GM19099 (cell line): ENCODE data around the gene EFCAB6.

Experiments
- POLR2A ChIP-seq: IDR thresholded peaks from 3 replicates; pipeline ENCODE4 v1.6.1; 2011; ENCODE audit warnings: low read depth; ENCODE audit not compliant: insufficient read length; ENCODE audit errors: extremely low read depth

Gene EFCAB6

DNA sequence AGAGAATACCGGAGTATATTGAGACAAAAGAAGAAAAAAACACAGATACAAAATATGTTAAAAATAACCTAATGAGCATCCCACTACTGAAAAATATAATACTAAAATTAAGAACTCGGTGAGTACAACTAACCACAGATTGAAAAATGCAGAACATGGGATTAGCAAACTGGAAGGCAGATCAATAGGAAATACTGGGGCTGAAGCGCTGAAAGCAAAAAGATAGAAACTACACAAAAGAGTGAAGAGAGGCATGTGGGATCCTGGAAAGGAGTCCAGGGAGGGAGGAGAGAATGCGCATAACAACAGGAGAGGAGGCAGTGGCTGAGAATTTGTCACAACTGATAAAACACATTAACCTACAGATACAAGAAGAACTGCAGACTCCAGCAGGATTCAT lies 159.3 kb downstream of the EFCAB6 start:
- no peak for TF ChIP-seq POLR2A

DNA sequence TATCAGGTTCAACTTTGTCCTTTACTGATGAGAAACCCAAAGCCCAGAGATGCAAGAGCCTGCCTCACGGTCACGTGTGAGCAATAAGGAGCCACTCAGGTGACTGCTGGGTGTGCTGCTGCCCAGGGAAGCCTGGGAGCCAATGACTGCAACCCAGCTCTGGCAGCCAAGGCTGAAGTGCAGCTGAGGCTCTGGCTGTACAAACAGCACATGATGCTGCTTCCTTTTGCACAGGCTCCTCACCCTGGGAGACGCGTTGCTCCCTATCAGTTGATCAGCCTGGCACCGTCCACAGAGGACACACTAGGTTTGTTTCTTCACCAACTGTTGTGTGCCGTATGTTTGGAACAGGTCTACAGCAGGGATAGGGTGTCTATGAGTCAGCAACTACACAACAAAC lies 168.7 kb downstream of the EFCAB6 start:
- TF ChIP-seq POLR2A = no peak

DNA sequence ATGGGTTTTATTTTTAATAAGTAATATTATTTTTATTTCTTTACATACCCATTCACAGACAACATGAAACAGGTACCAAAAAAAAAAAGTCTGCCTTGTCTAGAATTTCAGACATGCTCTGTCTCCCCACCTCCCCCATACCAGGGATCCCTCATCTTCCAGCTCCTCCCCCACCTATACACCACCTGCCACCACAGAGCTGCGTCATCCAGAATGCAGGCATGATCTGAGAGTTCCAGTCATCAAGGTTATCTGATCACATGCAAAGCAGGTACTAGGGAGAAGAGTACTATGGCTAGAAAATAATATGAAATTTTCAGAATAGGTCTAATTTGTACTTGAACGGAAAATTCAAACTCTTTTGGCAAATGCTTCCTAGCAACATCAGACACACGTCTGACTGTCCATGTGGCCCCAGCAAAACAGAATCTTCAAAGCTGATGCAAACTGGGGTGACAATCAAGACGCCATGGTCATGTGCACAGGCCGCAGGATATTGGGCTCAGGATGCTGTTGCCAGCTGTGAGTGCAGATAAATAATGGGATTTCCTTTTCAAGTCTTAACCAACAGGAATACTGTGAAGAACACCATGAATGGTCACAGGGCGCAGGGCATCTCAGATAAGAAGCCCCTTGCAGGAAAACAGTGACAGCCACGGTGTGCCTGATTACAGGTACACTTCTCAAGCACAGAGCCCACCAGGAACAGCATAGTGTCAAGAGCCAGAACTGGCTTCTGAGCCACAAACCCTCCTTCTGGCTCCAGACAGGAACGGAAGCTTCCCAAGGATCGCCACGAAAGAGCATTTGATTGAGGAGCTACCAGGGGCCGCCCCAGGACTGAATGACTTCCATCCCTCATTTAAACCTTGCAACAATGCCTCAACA lies 169.5 kb downstream of the EFCAB6 start:
- no peak for TF ChIP-seq POLR2A

DNA sequence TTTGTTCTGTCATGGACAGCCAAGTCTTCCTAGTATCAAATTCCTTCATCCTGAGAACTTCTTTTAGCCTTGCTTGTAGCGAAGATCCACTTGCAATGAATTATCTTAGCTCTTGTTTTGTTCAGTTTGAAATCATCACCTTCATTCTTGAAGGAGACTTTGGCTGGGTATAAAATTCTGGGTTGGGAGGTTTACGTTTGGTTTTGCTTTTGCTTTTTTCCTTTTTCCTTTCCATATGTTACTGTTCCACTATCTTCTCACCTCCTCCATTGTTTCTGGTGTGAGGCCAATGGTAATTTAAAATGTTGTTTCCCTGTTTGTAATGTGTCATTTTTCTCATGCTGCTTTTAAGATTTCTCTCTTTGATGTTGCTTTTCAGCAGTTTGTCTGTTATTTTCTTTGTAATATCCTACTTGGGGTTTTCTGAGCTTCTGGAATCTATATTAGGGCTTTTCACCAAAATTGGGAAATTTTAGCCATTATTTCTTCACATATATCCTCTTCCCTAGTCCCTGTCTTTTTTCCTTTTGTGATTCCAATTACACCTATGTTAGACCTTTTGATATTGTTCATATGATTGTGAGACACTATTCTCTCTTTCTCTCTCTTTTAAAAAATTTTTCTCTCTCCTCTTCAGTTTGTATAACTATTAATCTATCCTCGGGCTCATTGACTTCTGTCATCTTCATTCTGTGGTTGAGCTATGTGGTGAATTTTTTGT lies 172.7 kb downstream of the EFCAB6 start:
- no peak for TF ChIP-seq POLR2A

DNA sequence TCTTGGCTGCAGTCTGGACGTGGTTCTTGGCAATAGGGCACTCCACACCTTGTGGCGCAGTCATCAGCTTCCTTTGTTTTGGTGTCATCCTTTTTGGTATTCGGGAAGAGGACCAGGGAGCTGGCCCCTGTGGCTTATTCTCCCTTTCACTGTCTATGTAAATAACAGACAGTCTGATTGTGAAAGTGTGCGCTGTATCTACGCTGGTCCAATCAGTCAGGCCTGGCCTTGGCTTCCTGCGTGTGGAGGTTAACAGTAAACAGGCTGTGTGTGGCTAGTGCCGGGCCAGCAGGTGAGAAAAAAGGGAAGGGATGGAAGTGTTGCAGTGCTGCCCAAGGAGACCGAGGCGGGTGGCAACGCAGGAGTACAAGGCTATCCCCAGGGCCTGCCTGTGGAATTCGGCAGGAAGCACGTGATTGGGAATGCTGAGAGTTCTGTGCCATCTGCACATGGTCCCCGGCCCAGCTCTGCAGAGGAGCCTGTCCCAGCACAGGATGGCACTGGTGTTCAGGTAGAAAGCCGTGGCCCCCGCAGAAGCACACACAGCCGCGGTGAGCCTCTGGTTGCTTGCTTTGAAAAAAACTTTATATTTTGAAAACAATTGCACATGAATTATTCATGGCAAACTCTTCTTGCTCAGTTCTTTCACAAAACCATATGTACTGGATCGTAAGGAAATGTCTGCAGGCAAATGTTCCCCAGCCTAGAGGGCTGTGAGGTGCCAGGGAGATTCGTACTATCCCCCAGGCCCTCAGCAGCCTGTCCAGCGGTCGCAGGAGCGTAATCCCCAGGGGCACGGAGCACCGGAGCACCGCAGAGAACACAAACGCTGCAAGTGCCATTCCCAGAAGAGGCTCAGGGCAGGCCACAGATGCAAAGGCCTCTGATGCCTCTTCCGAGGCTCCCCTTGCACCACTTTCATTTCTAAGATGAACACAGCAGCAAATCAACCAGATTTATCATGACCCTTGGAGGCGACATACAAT lies 174.5 kb downstream of the EFCAB6 start:
- TF ChIP-seq POLR2A = no peak

DNA sequence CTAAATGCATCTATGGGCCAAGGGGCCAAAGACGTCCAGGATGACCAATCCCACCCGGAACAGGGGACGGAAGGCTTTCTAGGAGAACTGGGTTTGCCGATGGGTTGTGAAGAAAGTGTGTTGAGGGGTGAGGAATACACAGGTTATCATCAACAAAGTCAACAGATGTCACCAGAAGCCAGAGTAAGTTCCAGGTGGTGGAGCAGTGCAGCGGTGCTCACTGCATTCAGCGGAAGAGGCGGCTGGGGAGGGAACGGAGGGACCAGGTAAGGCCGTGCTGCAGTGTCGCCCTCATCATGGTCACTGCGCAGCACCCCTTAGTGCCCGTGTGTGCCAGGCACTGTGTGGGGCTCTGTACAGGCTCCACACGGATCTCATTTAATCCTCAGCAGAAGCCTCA lies 176.0 kb downstream of the EFCAB6 start:
- TF ChIP-seq POLR2A = no peak

DNA sequence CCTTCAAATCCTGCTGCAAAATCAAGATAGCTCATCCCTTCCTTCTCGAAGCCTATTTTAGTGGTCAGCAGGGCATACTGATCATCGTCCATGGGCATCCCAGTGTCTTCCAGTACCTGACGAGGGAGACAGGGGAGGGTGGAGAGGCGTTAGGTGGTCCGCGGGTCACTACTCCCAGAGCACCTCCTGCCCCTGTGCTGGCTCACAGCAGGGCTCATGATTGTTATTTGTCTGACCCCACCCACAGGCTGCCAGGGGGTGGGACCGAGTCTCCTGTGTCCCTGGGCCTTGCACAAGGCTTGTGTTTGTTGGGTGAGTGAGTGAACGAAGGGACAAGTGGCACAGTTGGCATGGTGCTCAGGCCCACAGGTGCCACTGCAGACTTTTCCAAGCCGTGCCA lies 177.0 kb downstream of the EFCAB6 start:
- TF ChIP-seq POLR2A = no peak

DNA sequence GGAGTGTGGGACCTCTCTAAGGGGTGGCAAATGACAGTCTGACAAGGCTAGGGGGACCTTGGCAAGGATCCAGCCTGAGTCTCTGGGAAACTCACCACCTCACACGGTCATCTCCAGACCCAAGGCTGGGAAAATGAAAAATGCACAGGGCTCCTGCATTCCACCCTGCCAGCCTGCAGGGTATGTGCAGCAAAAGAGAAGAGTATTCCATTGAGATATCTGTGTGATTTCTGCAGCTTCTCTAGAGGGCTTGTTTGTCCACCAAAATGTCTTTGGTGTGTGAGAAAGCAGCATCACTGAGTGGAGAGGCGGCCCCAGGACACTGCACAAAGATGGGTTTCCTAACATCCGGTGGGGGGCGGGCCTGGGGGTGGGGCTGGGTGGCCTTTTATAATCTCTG lies 177.8 kb downstream of the EFCAB6 start:
- no peak for TF ChIP-seq POLR2A

DNA sequence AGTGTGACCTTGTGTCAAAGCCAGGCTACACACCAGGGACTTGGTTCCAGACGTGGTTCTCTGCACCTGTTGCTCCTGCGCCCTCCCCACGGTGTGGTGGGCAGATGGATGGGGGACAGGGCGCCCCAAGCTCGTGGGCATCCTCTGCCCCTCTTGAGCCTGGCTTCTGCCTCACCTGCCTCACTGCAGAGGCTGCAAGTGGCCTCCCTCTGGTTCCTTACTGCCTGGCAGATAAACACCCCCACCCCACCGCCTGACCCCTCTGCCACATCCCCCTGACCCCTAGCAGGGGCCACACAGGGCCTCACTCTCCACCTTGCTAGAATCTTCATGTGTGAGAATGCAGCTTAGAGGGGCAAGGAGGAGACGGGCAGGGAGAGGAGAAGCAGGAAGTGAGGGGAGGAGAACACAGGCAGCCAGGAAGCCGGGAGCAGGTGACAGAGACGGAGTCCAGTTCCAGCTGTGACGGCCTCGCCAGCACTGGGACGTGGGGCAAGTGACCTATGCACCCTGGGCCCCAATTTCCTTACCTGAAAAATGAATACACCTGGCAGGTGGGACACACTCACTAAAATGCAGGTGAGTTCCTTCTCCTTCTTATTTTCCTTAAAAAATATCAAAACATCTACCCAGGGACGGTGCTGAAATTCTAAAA lies 178.3 kb downstream of the EFCAB6 start:
- no peak for TF ChIP-seq POLR2A

DNA sequence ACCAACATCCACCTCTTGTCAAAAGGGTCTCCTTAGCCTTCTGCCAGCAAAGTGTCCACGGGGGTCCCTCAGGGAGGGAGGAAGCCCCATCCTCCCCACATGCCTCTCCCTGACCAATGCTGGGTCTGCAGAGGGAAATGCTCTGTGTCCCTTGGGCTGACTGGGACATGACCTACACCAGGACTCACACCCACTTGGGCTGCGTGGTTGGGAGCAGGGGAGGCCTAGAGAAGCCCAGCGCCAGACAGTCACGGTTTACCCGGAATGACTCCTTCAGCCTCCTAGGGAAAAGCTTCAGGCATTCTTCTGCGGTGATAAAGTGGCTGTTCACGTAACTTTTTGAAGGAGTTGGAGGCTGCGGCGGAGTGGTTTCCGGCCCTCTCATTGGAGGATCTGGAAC lies 180.3 kb downstream of the EFCAB6 start:
- no peak for TF ChIP-seq POLR2A

DNA sequence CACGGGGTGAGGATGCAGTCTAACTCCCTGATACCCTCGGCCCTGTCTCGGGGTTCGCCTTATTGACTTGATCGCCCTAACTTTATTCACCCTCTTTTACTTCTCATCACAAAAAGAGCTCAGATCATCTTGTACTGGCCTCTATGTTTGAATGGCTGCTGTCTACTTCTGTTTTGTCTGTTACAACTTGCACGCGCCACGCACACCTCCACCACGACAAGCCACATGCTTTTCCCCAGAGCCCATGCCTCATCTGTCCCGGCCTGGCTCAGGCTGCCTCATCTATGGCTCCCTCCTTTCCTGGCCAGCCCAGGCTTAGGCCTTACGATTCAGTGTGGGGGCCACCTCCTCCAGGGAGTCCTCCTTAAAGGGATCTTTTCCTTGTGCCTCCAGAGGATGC lies 180.9 kb downstream of the EFCAB6 start:
- TF ChIP-seq POLR2A = no peak

DNA sequence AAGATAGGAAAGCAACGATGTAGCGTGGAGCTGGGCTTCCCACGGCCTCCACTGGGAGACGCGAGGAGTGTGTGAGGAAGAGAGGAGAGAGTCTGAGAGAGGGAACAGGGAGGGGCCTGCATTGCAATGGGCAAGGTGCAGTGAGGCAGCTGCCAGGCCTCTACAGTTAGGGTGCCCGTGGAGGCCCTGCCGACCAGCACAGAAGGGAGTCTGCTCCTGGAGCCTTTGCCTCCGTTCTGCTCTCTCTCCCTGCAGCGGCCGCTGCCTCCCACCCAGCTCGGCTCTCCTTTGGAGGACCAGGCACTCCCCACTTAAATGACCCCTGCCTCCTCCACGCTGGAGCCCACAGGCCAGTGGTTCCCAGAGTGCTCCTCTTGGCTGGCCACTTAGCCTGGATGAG lies 181.7 kb downstream of the EFCAB6 start:
- TF ChIP-seq POLR2A = no peak

DNA sequence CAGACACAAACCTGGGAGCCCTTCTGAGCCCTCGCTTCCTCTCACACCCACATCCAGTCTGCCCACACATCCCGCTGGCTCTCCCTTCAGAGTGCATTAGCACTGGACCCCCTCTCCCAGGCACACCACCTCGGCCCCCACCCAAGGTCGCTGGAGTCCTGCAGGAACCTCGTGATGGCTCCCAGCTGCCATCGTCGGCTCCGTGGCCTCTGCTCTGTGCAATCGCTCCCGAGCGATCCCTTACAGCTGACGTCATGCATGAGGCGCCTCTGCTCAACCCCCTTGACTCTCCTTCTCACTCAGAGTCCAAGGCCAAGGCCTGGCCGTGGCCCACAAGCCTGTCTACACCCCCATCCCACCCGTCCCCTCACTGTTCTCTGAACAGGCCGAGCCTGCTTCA lies 183.9 kb downstream of the EFCAB6 start:
- no peak for TF ChIP-seq POLR2A

DNA sequence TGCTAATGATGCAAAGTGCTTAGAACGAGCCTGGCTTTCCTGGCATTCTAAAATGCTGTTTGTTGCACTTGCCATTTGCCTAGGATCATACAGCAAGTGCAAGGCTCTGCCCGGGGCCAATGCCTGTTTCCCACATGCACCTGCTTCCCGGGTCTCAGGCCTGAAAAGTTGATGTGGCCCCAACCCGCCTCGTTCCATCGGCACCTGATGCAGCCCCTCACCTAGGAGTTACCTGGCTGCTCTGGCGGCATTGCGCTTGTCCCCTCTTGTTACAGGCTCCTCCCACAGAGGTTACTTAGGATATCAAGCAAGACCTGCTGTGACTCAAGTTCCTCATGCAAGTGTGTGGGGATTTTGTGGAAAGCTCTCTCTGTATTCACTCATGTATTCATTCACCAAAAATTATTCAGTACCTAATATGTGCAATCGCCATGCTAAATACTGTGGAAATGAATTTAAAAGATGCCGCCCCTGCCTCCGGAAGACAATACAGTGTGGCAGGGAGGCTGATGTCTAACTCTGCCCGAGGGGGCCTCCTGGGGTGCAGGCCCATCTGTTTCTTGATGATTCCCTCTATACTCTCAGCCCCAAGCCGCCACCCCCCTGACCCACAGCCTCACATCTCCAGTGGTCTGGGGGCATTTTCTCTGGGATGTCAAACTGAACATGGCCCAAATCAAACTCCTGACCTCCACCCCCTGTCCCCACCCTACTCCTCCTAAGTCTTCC lies 184.5 kb downstream of the EFCAB6 start:
- no peak for TF ChIP-seq POLR2A
